Muscle of back (tissue), 11 donors: ENCODE results near the gene SLC15A2. TPM values are rescaled to one million over a fixed set of nuclear protein-coding genes. Genes with fewer than 3 reads are reported as not detected.
"Not testable (repeated sequence)": the region's sequence is repeated elsewhere in the genome, so short reads cannot be mapped to it uniquely, and the experiment has no call there.

Experiments used
- DNase-seq, 3 donors: peaks; one replicate each; pipeline versions ENCODE4 v3.0.0 to v3.0.0-alpha.2; 2013
- polyA plus RNA-seq, 10 donors: library from polyadenylated mRNA; unstranded; fragments of 120-200 nt; gene quantifications; one replicate each; pipeline ENCODE4 v1.2.1, GENCODE V29; 2013; ENCODE audit not compliant: insufficient read length in 10 of 10

SLC15A2 gene
- polyA plus RNA-seq, 10 donors = 14.0 to 71.2 (median 42.1) TPM

DNA sequence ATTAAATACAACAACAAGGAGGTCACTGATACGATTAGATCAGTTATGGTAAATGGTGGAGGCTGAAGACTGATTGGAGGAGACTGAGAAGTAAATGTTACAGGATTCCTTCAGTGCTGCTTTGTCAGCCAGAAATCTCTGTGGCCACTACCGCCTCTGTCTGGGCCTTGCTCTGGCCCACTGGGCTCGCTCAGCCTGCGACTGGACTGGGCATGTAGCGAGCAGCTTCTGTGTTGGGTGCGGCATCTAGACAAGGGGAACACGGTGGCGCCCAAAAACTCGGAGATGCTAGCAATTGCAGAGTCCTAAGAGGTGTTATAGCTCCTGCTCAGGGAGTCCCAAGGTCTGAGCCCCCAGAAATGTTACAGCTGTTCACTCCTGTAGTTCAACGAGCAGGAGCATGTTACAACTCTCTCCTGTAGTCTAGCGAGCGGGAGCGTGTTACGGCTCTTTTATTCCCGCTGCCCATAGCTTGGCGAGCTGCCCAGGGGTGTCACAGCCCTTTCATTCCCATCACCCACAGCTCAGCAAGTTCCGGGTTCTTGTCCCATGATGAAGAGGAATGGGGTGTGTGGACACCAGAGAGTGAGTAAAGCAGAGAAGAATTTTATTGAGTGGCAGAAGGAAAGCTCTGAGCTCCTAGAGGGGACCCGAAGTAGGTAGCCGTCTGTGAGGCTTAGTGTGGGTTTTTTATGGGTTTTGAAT, 24.7 kb downstream of the SLC15A2 start:
- no peak for DNase-seq

GRCh38 chr3:121924734-121925133, 30.5 kb downstream of the SLC15A2 start:
- no peak for DNase-seq

DNA sequence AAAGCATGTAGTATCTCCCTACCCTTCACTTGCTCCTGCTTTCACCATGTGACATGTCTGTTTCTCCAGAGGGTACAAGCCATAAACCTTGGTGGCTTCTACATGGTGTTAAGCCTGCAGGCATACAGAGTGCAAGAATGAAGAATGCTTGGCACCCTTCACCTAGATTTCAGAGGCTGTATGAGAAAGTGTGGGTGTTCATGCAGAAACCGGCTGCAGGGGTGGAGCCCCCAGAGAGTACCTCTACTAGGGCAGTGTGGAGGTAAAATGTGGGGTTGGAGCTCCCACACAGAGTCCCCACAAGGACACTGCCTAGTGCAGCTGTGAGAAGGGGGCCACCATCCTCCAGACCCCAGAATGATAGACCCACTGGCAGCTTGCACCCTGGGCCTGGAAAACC, 32.2 kb downstream of the SLC15A2 start:
- DNase-seq = no peak

GRCh38 chr3:121938141-121938855, 44.1 kb downstream of the SLC15A2 start:
- not testable (repeated sequence) for DNase-seq

- no peak for DNase-seq
Observed at GRCh38 chr3:121941592-121941991, 47.4 kb downstream of the SLC15A2 start.

GRCh38 chr3:121942116-121942786, 48.0 kb downstream of the SLC15A2 start:
- DNase-seq = no peak

GRCh38 chr3:121943431-121943830, 49.2 kb downstream of the SLC15A2 start:
- no peak for DNase-seq

DNA sequence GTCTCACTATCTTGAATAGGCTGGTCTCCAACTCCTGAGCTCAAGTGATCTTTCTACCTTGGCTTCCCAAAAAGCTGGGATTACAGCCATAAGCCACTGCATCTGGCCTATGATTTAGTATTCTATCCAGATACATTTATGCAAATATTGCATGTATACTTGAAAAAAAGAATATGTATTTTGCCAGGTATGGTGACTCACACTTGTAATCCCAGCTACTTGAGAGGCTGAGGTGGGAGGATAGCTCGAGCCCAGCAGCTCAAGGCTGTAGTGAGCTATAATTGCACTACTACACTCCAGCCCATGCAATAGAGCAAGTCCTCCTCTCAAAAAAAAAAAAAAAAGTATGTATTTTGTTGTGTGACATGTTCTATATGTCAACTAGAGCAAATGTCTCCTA, 54.4 kb downstream of the SLC15A2 start:
- no peak for DNase-seq

DNA sequence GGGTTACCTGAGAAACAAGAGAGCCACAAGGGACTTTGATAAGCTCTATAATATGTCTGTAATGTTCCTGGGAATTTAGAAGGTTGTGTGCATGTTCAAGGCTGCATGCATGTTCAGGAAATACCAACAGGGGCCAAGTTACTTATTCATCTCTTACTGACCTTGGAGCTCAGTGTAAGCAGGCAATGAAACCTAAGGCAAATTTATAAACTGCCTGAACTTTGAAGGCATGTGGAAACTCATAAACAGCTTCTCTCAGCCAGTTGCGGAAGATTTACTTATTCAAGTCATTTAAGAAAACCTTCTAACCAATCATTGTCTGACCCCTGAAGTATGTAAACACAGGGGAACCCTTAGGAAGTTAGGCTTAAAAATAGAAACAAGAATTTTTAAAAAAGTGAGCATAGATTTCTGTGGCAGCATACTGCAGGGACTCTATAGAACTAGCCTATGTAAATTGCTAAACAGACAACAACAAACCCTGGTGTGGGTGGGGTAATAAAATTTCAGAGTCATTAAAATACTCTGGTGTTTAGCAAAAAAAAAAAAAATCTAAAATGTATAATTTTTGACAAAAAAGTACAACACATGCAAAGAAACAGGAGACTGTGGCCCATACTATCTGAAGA, 57.2 kb downstream of the SLC15A2 start:
- no peak for DNase-seq

DNA sequence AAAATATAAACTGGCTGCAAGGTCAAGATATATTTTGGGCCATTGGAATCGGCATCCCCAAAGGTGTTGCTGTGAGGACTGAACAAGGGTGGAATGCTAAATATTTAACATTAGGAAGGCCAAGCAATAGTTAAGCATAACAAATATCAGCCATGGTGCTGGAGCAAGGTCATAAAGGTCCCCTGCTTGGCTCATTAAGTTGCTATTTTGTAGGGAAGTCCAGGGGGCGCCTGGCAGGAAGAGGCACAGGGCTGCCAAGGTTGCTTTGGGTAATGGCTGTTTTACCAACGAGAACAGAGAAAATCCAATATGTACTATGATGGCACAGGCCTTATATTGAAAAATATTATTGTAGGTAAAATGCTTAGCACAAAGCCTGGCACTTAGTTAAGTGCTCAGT, 62.2 kb downstream of the SLC15A2 start:
- DNase-seq = no peak

DNA sequence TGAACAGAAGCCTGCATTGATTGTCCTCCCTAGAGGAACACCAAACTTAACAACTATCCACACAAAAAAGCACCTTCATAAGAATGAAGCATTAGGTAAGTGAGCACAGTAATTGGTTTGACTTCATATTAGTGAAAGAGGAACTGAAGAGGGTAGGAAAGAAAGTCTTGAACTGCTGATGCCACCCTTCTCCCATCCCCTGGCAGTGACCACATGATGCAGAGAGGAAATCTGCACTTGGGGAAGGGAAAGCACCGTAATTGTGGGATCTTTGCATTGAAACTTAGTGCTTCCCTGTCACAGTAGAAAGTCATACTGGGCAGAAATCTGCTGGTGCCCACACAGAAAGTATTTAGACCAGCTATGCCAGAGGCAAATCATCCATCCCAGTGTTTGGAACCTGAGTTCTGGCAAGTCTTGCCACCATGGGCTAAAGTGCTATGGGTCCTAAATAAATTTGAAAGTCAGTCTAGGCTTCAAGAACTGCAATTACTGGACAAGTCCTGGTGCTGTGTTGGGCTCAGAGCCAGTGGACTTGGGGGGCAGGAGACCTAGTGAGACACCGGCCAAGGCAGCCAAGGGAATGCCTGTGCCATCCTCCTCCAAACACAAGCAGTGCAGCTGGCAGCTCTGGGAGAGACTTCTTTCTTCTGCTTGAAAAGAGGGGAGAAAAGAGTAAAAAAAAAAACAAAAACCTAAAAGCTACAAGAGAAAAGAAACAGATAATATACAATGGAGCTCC, 63.6 kb downstream of the SLC15A2 start:
- peak; percentile 1 to 22 (median 4) for DNase-seq

- DNase-seq = no peak
Observed at GRCh38 chr3:121958801-121959200, 64.6 kb downstream of the SLC15A2 start.

- DNase-seq = no peak
Observed at GRCh38 chr3:121961283-121961682, 67.1 kb downstream of the SLC15A2 start.

DNA sequence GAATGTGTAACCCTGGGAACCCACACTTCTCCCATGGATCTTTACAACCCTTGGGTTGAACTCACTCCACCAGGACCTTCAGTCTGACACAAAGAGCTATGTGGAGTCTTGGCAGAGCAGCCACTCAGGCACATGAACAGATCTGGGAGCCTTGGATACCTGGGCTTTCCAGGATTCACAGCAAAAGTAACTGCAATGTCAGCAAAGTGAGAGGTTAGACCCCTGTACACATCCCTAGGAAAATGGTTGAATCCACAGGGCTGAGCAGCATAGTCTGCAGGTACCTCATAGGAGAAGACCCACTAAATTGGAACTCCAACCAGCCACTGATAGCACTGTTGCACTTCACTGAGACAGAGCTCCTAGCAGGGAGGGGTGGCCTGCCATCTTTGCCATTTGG, 68.2 kb downstream of the SLC15A2 start:
- DNase-seq = no peak

DNA sequence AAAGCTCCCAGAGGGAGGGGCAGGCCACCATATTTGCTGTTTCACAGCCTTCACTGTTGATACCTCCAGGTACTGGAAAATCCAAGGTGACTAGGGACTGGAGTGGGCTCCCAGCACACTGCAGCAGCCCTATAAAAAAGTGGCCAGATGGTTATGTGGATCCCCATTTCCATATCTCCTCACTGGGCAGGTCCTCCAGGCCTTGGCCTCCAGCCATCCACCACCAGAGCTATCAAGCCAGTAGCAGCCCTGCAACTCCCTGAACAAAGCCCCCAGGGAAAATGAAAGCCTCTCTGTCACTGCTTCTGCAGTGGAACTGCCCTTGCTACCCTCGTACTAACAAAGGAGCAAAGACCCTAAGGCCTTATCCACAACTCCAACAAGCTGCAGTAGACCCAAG, 69.4 kb downstream of the SLC15A2 start:
- no peak for DNase-seq

DNA sequence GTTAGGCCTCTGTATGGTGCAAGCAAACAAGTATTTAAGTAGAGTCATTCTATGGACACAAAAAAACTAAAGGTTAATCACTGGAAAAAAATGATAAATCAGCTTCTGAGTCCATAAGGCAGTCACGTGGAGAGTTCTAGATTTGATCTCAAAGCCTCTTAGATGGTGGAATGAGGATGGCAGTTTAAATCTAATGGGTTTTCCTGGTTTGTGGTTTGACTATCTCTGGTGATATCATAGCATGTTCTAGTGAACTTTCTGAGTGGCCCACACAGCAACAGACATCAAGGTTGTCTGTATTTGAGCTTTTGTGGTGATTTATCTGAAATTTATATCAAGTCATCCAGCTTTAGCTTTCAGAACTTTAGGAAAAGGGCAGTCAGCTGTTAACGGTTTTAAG, 75.4 kb downstream of the SLC15A2 start:
- no peak for DNase-seq

GRCh38 chr3:121970047-121970446, 75.8 kb downstream of the SLC15A2 start:
- DNase-seq = no peak

- no peak for DNase-seq
Observed at GRCh38 chr3:121974601-121975111, 80.5 kb downstream of the SLC15A2 start.

- DNase-seq = no peak
Observed at GRCh38 chr3:121975702-121976302, 81.6 kb downstream of the SLC15A2 start.

DNA sequence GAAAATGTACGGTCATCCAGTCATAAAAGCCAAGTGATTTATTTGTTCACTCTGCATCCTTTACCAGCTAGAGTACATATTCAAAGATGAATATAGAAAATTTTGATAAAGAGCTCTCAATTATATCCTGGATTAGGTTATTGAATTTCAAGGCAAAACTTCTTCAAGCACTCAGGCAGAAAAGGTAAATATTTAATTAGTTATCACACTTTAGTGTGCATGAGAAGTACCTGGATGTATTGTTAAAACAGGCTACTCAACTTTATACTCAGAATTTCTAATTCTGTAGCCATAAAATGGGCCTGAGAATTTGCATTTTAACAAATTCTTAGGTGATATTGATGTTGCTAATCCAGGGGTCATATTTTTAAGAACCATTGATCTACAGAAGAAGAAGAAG, 82.5 kb downstream of the SLC15A2 start:
- no peak for DNase-seq

- DNase-seq = no peak
Observed at GRCh38 chr3:121979246-121979645, 85.0 kb downstream of the SLC15A2 start.
